GM18907 (cell line): ENCODE measurements around the gene TMEM140.
"Not testable (repeated sequence)": the region's sequence is repeated elsewhere in the genome, so short reads cannot be mapped to it uniquely, and the experiment has no call there.

ENCODE experiments used
- ATAC-seq: cut with Tn5 transposase; IDR thresholded peaks from one replicate; pipeline ENCODE4 v1.9.1; 2021; ENCODE audit warnings: mild to moderate bottlenecking, moderate library complexity; ENCODE audit not compliant: unreplicated experiment

The TMEM140 gene

GRCh38 chr7:135211946-135212685, 64.2 kb downstream of the TMEM140 start:
- ATAC-seq = not testable (repeated sequence)

DNA sequence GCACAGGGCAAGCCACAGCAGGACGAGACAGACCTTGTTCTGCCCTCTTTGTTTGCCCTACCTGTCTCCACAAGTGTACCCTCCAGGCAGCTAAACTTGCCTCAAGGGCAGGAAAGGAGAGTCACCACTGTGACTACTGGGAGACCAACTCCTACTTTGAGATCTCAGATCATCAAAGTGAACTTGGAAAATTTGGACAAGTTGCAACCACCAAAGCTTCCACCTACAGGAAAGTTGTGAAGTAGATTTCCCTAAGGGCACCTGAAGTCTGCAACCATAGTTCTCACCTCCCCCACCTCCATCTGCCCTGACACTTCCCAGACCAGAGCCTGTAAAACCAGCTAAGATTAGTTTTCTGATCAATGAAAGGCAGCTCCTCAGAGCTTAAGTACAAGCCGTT, 66.0 kb downstream of the TMEM140 start:
- ATAC-seq = no peak

GRCh38 chr7:135215180-135215579, 67.3 kb downstream of the TMEM140 start:
- ATAC-seq = no peak

GRCh38 chr7:135215698-135216097, 67.8 kb downstream of the TMEM140 start:
- no peak for ATAC-seq
